GM06990 (cell line): ENCODE measurements around the gene ZNF524.

Experiments used
- DNase-seq: peaks from one replicate; pipeline ENCODE4 v3.0.0-alpha.2; 2011; ENCODE audit not compliant: insufficient read length; ENCODE audit errors: extremely low read depth
- H3K27me3 ChIP-seq: replicated peaks from 2 replicates; pipeline ENCODE4 v1.6.0; 2011; ENCODE audit warnings: low read length; ENCODE audit not compliant: control insufficient read depth, insufficient read depth
- H3K36me3 ChIP-seq: 2 replicates; pipeline ENCODE4 v1.5.1; 2011; ENCODE audit warnings: low read length; ENCODE audit not compliant: control insufficient read depth, insufficient read depth
- H3K4me3 ChIP-seq: replicated peaks from 2 replicates; pipeline ENCODE4 v1.5.1; 2011; ENCODE audit warnings: low read depth, mild to moderate bottlenecking, control low read depth, low read length
- CTCF ChIP-seq: IDR thresholded peaks from 2 replicates; pipeline ENCODE4 v1.5.1; 2011; ENCODE audit warnings: low read length, control low read depth, mild to moderate bottlenecking, inconsistent platforms; ENCODE audit not compliant: insufficient read depth, poor library complexity, severe bottlenecking

The ZNF524 gene

GRCh38 chr19:55613396-55613795, 13.3 kb downstream of the ZNF524 start:
- Histone ChIP-seq H3K27me3 (no peaks in the 10 kb centered on the region), H3K4me3 (no peak overlapping the region), H3K36me3 (peaks cover 22% of the 10 kb centered on the region)
- no peak for TF ChIP-seq CTCF
- no peak for DNase-seq

- H3K36me3 ChIP-seq = peaks cover 22% of the 10 kb centered on the region
- no peak for DNase-seq
- no peaks in the 10 kb centered on the region for H3K27me3 ChIP-seq
- H3K4me3 ChIP-seq = no peak overlapping the region
- TF ChIP-seq CTCF = no peak
Measured at GRCh38 chr19:55613930-55614710, 14.0 kb downstream of the ZNF524 start.

GRCh38 chr19:55614711-55615542, 14.8 kb downstream of the ZNF524 start:
- Histone ChIP-seq H3K36me3 (peaks cover 21% of the 10 kb centered on the region), H3K4me3 (no peak overlapping the region)
- TF ChIP-seq CTCF = no peak

GRCh38 chr19:55615543-55616394, 15.7 kb downstream of the ZNF524 start:
- TF ChIP-seq CTCF = no peak
- Histone ChIP-seq H3K4me3 (no peak overlapping the region), H3K36me3 (peaks cover 21% of the 10 kb centered on the region), H3K27me3 (no peaks in the 10 kb centered on the region)
- no peak for DNase-seq

More at GRCh38 chr19:55614711-55615542, 14.8 kb downstream of the ZNF524 start:
- no peak for DNase-seq
- H3K27me3 ChIP-seq = no peaks in the 10 kb centered on the region

- DNase-seq = no peak
- H3K36me3 ChIP-seq = peaks cover 21% of the 10 kb centered on the region
- no peaks in the 10 kb centered on the region for H3K27me3 ChIP-seq
- H3K4me3 ChIP-seq = no peak overlapping the region
- TF ChIP-seq CTCF = no peak
Measured at GRCh38 chr19:55616395-55616875, 16.3 kb downstream of the ZNF524 start.
